Fibroblast of skin of right biceps (primary cell): ENCODE data around the gene ITGB6.
"Not testable (repeated sequence)": the region's sequence is repeated elsewhere in the genome, so short reads cannot be mapped to it uniquely, and the experiment has no call there.

ENCODE experiments used
- DNase-seq: peaks from one replicate; pipeline ENCODE4 v3.0.0-alpha.2; 2013

The ITGB6 gene

GRCh38 chr2:160181146-160181836 lies 18.8 kb downstream of the ITGB6 start:
- DNase-seq: peak; percentile 65

GRCh38 chr2:160180690-160181089 lies 19.4 kb downstream of the ITGB6 start:
- not testable (repeated sequence) for DNase-seq

GRCh38 chr2:160180172-160180571 lies 19.9 kb downstream of the ITGB6 start:
- DNase-seq: no peak

GRCh38 chr2:160175169-160176134 lies 24.6 kb downstream of the ITGB6 start:
- no peak for DNase-seq

- DNase-seq: no peak
Measured at GRCh38 chr2:160174322-160174721, 25.8 kb downstream of the ITGB6 start.

GRCh38 chr2:160169988-160170387 lies 30.1 kb downstream of the ITGB6 start:
- DNase-seq: no peak

GRCh38 chr2:160169471-160169870 lies 30.6 kb downstream of the ITGB6 start:
- no peak for DNase-seq

- DNase-seq: no peak
Measured at GRCh38 chr2:160168878-160169277, 31.2 kb downstream of the ITGB6 start.

GRCh38 chr2:160167089-160167740 lies 32.9 kb downstream of the ITGB6 start:
- no peak for DNase-seq

GRCh38 chr2:160165996-160166395 lies 34.1 kb downstream of the ITGB6 start:
- no peak for DNase-seq

- DNase-seq: no peak
Measured at GRCh38 chr2:160165081-160165480, 35.0 kb downstream of the ITGB6 start.

GRCh38 chr2:160157861-160158829 lies 41.9 kb downstream of the ITGB6 start:
- peak; percentile 10 for DNase-seq

- peak; percentile 49 for DNase-seq
Measured at GRCh38 chr2:160156665-160157064, 43.4 kb downstream of the ITGB6 start.

- peak; percentile 13 for DNase-seq
Measured at GRCh38 chr2:160156100-160156499, 44.0 kb downstream of the ITGB6 start.

- DNase-seq: not testable (repeated sequence)
Measured at GRCh38 chr2:160148419-160148818, 51.7 kb downstream of the ITGB6 start.

GRCh38 chr2:160145471-160145870 lies 54.6 kb downstream of the ITGB6 start:
- no peak for DNase-seq

GRCh38 chr2:160144280-160144990 lies 55.6 kb downstream of the ITGB6 start:
- peak; percentile 24 for DNase-seq

GRCh38 chr2:160142472-160142871 lies 57.6 kb downstream of the ITGB6 start:
- no peak for DNase-seq

GRCh38 chr2:160141912-160142311 lies 58.2 kb downstream of the ITGB6 start:
- DNase-seq: no peak

GRCh38 chr2:160141419-160141818 lies 58.7 kb downstream of the ITGB6 start:
- DNase-seq: peak; percentile 21

- peak; percentile 55 for DNase-seq
Measured at GRCh38 chr2:160140471-160140870, 59.6 kb downstream of the ITGB6 start.
